Gastroesophageal sphincter (tissue), 4 donors: ENCODE measurements around the gene TRAPPC6A. TPM values are rescaled to one million over a fixed set of nuclear protein-coding genes. Genes with fewer than 3 reads are reported as not detected.
"Not testable (repeated sequence)": the region's sequence is repeated elsewhere in the genome, so short reads cannot be mapped to it uniquely, and the experiment has no call there.

Experiments
- ATAC-seq: fragments of 150-250 bp; one replicate; pipeline ENCODE4 v1.9.1; 2016; ENCODE audit warnings: mild to moderate bottlenecking, moderate library complexity
- H3K27ac ChIP-seq, 4 donors: fragments of 200-600 bp; sonication (generic) in 3 of 4; 1 replicate in 3 of 4; 2 replicates in 1 of 4; pipeline ENCODE4 v1.5.1; 2016 to 2019
- H3K27me3 ChIP-seq: fragments of 200-600 bp; sonication (generic); one replicate; pipeline ENCODE4 v1.5.1; 2019
- H3K36me3 ChIP-seq, 2 donors: fragments of 200-600 bp; sonication (generic); one replicate each; pipeline ENCODE4 v1.5.1; 2019; ENCODE audit warnings: control low read depth in 1 of 2
- H3K4me1 ChIP-seq, 3 donors: fragments of 200-600 bp; sonication (generic); 1 replicate in 2 of 3; 2 replicates in 1 of 3; pipeline ENCODE4 v1.5.1; 2016 to 2019; ENCODE audit warnings: control low read depth in 2 of 3
- H3K4me3 ChIP-seq, 2 donors: fragments of 200-600 bp; sonication (generic); one replicate each; pipeline ENCODE4 v1.5.1; 2019; ENCODE audit warnings: mild to moderate bottlenecking in 1 of 2, moderate library complexity in 1 of 2
- H3K9me3 ChIP-seq, 3 donors: fragments of 200-600 bp; sonication (generic); one replicate each; pipeline ENCODE4 v1.5.1; 2017 to 2019; ENCODE audit warnings: control low read depth in 2 of 3
- CTCF ChIP-seq, 4 experiments: fragments of 200-600 bp in 2 of 4; fragments of 450-650 bp in 2 of 4; sonication (generic) in 1 of 4; IDR thresholded peaks; one replicate each; pipeline ENCODE4 v1.5.1; 2017 to 2019; ENCODE audit warnings: antibody characterized with exemption in 4 of 4, mild to moderate bottlenecking in 2 of 4, moderate library complexity in 2 of 4
- EP300 ChIP-seq: sonication (generic); formaldehyde crosslinking; IDR thresholded peaks from one replicate; pipeline ENCODE4 v1.6.1; 2017; ENCODE audit warnings: antibody characterized with exemption, mild to moderate bottlenecking
- POLR2A ChIP-seq, 2 donors: fragments of 450-650 bp; IDR thresholded peaks; one replicate each; pipeline ENCODE4 v1.6.1; 2017; ENCODE audit warnings: antibody characterized with exemption in 2 of 2, mild to moderate bottlenecking in 2 of 2, moderate library complexity in 1 of 2
- POLR2AphosphoS5 ChIP-seq: sonication (generic); formaldehyde crosslinking; IDR thresholded peaks from one replicate; pipeline ENCODE4 v1.6.1; 2017; ENCODE audit warnings: antibody characterized with exemption
- WGBS, 2 donors: methylation state at CpG; one replicate each; pipeline ENCODE4 v1.1.5; 2018; ENCODE audit warnings: low coverage in 1 of 2; 5-methylcytosine and 5-hydroxymethylcytosine counted together
- total RNA-seq, 4 donors: library from RNA; depleted of rRNA; stranded (reverse); fragments of >200 nt; gene quantifications; one replicate each; pipeline ENCODE4 v1.1.0, GENCODE V29; 2016

TRAPPC6A gene
- total RNA-seq, 4 donors from 2014 or later = 16.2 to 24.0 (median 20.7) TPM

- Histone ChIP-seq H3K27me3 (no peaks in the 10 kb centered on the region), H3K4me3 (no peak overlapping the region), H3K9me3 (no peaks in the 10 kb centered on the region), H3K4me1 (peaks cover 0 to 9% (median 0%) of the 10 kb centered on the region in 3 donors), H3K27ac (no peak overlapping the region), H3K36me3 (peaks cover 0 to 5% of the 10 kb centered on the region in 2 donors)
- no peak for ATAC-seq
- no peak for TF ChIP-seq CTCF (IDR thresholded peaks at IDR 0.05)
- no peak for TF ChIP-seq EP300
- TF ChIP-seq POLR2AphosphoS5 = no peak
- TF ChIP-seq POLR2A (IDR thresholded peaks at IDR 0.05) = no peak
- 67 to 89% methylated on average over 3 to 4 of the region's 6 CpGs for WGBS, 2 donors
Observed at GRCh38 chr19:45122832-45123231, 55.2 kb downstream of the TRAPPC6A start.

DNA sequence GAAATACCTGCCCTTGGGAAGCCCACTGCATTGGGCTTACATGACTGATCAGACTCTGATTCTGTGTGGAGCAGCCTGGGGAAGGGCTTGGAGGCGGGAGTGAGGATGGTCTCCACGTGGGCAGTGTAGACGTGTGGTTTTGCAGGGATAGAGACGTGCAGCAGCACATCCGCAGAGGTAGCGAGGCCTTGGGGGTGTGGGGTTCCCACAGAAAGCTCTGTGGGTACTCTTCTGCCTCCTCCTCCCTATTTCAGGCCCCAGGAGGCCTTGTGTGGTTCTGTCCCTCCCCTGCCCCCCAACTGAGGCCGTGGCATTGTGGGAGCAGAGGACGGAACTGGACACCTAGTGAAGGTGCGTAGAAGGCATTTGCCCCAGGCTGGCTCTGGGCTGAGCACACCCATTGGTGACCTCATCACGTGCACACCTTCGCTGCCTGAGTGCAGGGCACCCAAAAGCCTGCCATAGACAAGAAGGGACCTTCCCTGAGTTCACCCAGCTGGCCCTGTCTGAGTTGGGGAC lies 56.2 kb downstream of the TRAPPC6A start:
- Histone ChIP-seq H3K9me3 (no peaks in the 10 kb centered on the region), H3K36me3 (peaks cover 0 to 5% of the 10 kb centered on the region in 2 donors), H3K4me1 (peaks cover 0 to 17% (median 4%) of the 10 kb centered on the region in 3 donors), H3K27me3 (no peaks in the 10 kb centered on the region), H3K4me3 (no peak overlapping the region), H3K27ac (no peak overlapping the region)
- WGBS, 2 donors = 80% methylated on average over 1 of the region's 11 CpGs; no CpG with 5 or more reads in 1 of the 2 donors
- TF ChIP-seq CTCF (IDR thresholded peaks at IDR 0.05) = no peak
- no peak for TF ChIP-seq POLR2A (IDR thresholded peaks at IDR 0.05)
- TF ChIP-seq EP300 = no peak
- TF ChIP-seq POLR2AphosphoS5 = no peak
- no peak for ATAC-seq

GRCh38 chr19:45119582-45119981 lies 58.5 kb downstream of the TRAPPC6A start:
- Histone ChIP-seq H3K4me3 (no peak overlapping the region), H3K36me3 (peaks cover 0 to 5% of the 10 kb centered on the region in 2 donors), H3K4me1 (peaks cover 0 to 24% (median 4%) of the 10 kb centered on the region in 3 donors), H3K9me3 (no peaks in the 10 kb centered on the region), H3K27me3 (no peaks in the 10 kb centered on the region), H3K27ac (no peak overlapping the region)
- WGBS, 2 donors = 82 to 95% methylated on average over 5 to 6 of the region's 6 CpGs
- no peak for ATAC-seq
- no peak for TF ChIP-seq POLR2A (IDR thresholded peaks at IDR 0.05)
- TF ChIP-seq POLR2AphosphoS5 = no peak
- TF ChIP-seq CTCF (IDR thresholded peaks at IDR 0.05) = no peak
- TF ChIP-seq EP300 = no peak

- H3K4me3 ChIP-seq, ATAC-seq, H3K27me3 ChIP-seq, H3K36me3 ChIP-seq, H3K9me3 ChIP-seq, H3K27ac ChIP-seq: not testable (repeated sequence)
- peaks cover 0 to 24% (median 4%) of the 10 kb centered on the region in 3 donors for H3K4me1 ChIP-seq
- WGBS, 2 donors = 54 to 65% methylated on average over 8 to 11 of the region's 18 CpGs
Observed at GRCh38 chr19:45118591-45119355, 59.3 kb downstream of the TRAPPC6A start.

- Histone ChIP-seq H3K36me3 (peaks cover 0 to 2% of the 10 kb centered on the region in 2 donors), H3K27me3 (no peaks in the 10 kb centered on the region), H3K27ac (no peak overlapping the region), H3K4me1 (peaks cover 0 to 24% (median 4%) of the 10 kb centered on the region in 3 donors), H3K9me3 (no peaks in the 10 kb centered on the region), H3K4me3 (no peak overlapping the region)
- no peak for TF ChIP-seq CTCF (IDR thresholded peaks at IDR 0.05)
- no peak for TF ChIP-seq POLR2A (IDR thresholded peaks at IDR 0.05)
- no peak for TF ChIP-seq POLR2AphosphoS5
- TF ChIP-seq EP300 = no peak
- no peak for ATAC-seq
- no CpG with 5 or more reads among the region's 5 CpGs for WGBS, 2 donors
Observed at GRCh38 chr19:45118106-45118505, 59.9 kb downstream of the TRAPPC6A start.
